Measurements from ENCODE around the gene SLC13A3. TPM values are rescaled to one million over a fixed set of nuclear protein-coding genes. Genes with fewer than 3 reads are reported as not detected.
A peak's percentile ranks its signal among the peaks of the same experiment; 100 is the strongest.

SLC13A3 gene
- total RNA-seq, 4 donors from 2014 or later: 5.7 to 11.6 (median 9.3) TPM

DNA sequence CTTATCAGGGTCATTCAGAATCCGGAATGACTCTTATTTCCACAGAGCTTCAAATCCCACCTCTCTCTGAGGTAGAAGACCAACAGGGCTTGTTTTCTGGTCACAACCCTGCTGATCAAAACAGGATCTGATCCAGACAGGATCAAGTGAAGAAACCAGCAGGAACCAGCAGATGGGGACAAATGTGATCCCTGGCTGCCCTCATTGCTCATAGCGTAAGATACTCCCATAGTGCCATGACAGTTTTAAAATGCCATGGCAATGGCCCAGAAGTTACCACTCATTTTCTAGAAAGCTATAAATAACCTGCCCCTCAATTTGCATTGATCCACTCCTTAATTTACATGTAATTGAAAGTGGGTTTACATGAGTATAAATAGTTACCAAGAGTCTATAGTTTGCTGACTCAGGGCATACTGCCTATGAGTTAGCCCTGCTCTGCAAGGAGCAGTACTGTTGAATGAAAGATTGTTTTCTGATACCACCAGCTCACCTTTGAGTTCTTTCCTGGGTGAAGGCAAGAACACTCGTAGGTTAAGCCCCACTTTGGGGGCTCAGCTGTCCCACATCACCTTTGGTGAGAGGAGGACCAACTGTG, 131.7 kb downstream of the SLC13A3 start:
- DNase-seq (ENCODE audit: low spot score in 2 of 2): no peak
- Histone ChIP-seq H3K9me3 (peaks cover 0 to 3% (median 0%) of the 10 kb centered on the region in 4 donors), H3K4me3 (no peak overlapping the region), H3K36me3 (no peaks in the 10 kb centered on the region), H3K27me3 (peaks cover 0 to 29% of the 10 kb centered on the region in 2 donors), H3K4me1 (no peaks in the 10 kb centered on the region), H3K27ac (no peak overlapping the region)
- 62 to 66% methylated on average over 3 of the region's 3 CpGs for WGBS, 2 donors
- TF ChIP-seq, protein P1, sequence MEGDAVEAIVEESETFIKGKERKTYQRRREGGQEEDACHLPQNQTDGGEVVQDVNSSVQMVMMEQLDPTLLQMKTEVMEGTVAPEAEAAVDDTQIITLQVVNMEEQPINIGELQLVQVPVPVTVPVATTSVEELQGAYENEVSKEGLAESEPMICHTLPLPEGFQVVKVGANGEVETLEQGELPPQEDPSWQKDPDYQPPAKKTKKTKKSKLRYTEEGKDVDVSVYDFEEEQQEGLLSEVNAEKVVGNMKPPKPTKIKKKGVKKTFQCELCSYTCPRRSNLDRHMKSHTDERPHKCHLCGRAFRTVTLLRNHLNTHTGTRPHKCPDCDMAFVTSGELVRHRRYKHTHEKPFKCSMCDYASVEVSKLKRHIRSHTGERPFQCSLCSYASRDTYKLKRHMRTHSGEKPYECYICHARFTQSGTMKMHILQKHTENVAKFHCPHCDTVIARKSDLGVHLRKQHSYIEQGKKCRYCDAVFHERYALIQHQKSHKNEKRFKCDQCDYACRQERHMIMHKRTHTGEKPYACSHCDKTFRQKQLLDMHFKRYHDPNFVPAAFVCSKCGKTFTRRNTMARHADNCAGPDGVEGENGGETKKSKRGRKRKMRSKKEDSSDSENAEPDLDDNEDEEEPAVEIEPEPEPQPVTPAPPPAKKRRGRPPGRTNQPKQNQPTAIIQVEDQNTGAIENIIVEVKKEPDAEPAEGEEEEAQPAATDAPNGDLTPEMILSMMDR (IDR thresholded peaks at IDR 0.05): no peak
- TF ChIP-seq POLR2A (IDR thresholded peaks at IDR 0.05) (no peak), EP300 (IDR thresholded peaks at IDR 0.05) (no peak)

DNA sequence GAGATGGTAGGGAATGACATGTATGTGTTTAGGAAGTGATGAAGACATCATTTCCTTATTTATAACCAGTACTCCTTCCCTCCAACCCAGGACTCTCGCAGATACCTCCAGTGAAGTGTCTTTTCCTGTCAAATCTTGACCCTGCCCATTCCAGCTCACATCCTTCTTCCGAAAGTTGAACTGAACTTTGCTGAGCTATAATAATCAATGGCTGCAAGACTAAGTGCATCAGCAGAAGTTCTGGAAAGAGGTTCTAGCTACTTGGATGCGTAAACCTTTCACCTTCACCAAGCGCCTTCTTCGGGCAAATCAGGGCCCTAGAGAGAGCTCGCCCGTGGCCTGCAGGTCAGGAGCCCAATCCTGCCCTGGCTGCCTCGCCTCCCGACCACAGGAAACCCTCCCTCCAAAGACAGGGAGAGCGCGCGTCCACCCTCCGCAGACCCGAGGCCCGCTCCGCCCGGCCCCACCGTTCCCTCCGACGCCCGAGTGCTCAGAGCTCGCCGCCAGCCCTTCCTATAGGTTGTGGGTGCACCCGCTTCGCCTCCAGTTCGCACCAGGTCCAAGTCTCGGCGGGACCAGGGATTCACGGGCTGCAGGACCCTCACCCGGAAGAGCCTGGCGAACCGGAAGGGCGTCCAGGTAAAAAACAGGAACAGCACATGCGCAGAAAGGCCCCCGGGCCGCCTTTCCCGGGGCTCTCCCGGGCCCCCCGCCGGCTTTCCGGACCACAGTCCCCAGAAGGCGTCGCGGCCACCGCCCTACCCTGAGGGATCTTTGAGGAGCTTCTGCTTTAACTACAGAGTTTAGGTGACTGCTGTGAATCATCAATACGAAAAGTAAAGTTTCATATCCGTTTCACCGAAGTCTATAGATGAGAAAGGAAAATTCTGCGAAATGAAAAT, 138.1 kb downstream of the SLC13A3 start, which contains the start of gene ZNF334:
Gene ZNF334 (minus strand): TSS at position 617 of the 902 bp plus-strand sequence. CDS start 1,457 bp downstream, outside the sequence.
- H3K27ac ChIP-seq: peak within 1 kb of the TSS in 3 of 4 donors; percentile 59 to 76 (median 72)
- DNase-seq (ENCODE audit: low spot score in 2 of 2): peak in 1 of 2 donors; percentile 33

DNA sequence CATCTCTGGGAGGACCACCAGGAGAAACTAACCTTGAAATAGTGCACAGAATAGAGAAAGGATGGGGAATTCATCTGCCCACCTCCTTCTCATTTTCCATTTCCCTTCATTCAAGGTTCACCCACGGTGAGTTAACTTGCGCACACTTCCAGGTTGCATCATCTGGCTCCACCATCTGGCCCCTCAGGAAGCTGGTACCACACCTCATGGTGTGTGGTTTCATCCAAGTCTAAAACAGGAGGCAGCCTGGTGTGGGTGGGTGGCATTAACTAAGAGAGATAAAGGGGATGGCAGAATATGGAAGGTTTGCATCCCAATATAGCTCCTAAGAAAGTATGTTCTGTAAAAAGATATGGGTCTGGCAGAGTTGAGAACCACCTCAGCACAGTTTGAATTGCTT, 141.7 kb downstream of the SLC13A3 start:
- TF ChIP-seq POLR2A (IDR thresholded peaks at IDR 0.05): no peak
- TF ChIP-seq, protein P1 (IDR thresholded peaks at IDR 0.05): no peak
- TF ChIP-seq EP300 (IDR thresholded peaks at IDR 0.05): no peak

More for the DNA sequence above, 138.1 kb downstream of the SLC13A3 start, which contains the start of gene ZNF334:
- Histone ChIP-seq H3K4me1 (peaks cover 0 to 8% (median 0%) of the 10 kb centered on the region in 4 donors), H3K36me3 (peaks cover 0 to 5% (median 0%) of the 10 kb centered on the region in 3 donors), H3K9me3 (no peaks in the 10 kb centered on the region), H3K4me3 (peak within 1 kb of the TSS; percentile 50 to 78 (median 66)), H3K27me3 (peaks cover 0 to 14% of the 10 kb centered on the region in 2 donors)
- TF ChIP-seq EP300 (IDR thresholded peaks at IDR 0.05) (peak in 1 of 2 donors; percentile 35), POLR2A (IDR thresholded peaks at IDR 0.05) (no peak)
- WGBS, 2 donors: 2 to 3% methylated on average over 25 to 49 of the region's 49 CpGs

More for the DNA sequence above, 141.7 kb downstream of the SLC13A3 start:
- Histone ChIP-seq H3K27ac (no peak overlapping the region), H3K4me3 (no peak overlapping the region), H3K36me3 (peaks cover 0 to 5% (median 0%) of the 10 kb centered on the region in 3 donors), H3K9me3 (no peaks in the 10 kb centered on the region), H3K27me3 (no peaks in the 10 kb centered on the region), H3K4me1 (peaks cover 0 to 8% (median 0%) of the 10 kb centered on the region in 4 donors)
- WGBS, 2 donors: 79 to 86% methylated on average over 2 of the region's 2 CpGs
- DNase-seq (ENCODE audit: low spot score in 2 of 2): no peak

Other genes with a start within 250 kb of the SLC13A3 start
- gene ELMO2, start 244.8 kb downstream of the SLC13A3 start, total RNA-seq: 10 to 100 TPM; 56.7 to 78.9 (median 70.5) TPM
- 10 to 100 TPM in 1 of 4 donors, 1 to 10 TPM in 3; 5.1 to 14.0 (median 7.0) TPM for gene ZNF334, start 137.9 kb downstream of the SLC13A3 start, total RNA-seq
- not detected for gene OCSTAMP, start 100.8 kb downstream of the SLC13A3 start, total RNA-seq
- 10 to 100 TPM; 16.8 to 24.5 (median 21.9) TPM for gene TP53RK, start 38.0 kb upstream of the SLC13A3 start, total RNA-seq
- 10 to 100 TPM; 20.8 to 31.5 (median 27.3) TPM for gene SLC2A10, start 58.2 kb upstream of the SLC13A3 start, total RNA-seq
- gene EYA2, start 243.4 kb upstream of the SLC13A3 start, total RNA-seq: 10 to 100 TPM; 13.8 to 25.5 (median 20.2) TPM

All from tibial nerve (tissue), 4 donors.